ENCODE data around the gene FCHSD2. TPM values are rescaled to one million over a fixed set of nuclear protein-coding genes. Genes with fewer than 3 reads are reported as not detected.
A peak's percentile ranks its signal among the peaks of the same experiment; 100 is the strongest.

FCHSD2 gene
- total and polyA plus RNA-seq, 9 of the 15 experiments (the other 6 are each of a cell fraction or from before 2014, with no cell fraction given), result 1.8 to 14.7 (median 6.4) TPM

GRCh38 chr11:72793425-72794367, 348.4 kb downstream of the FCHSD2 start, which contains the start of gene STARD10 (continued):
- peak; percentile 59; the same call in 1 of the 2 replicates for TF ChIP-seq ZBTB40 (IDR thresholded peaks at IDR 0.05)
- no peak for TF ChIP-seq ZBTB40 (CRISPR knock-in tag; IDR thresholded peaks at IDR 0.05)
- TF ChIP-seq FOXK1 (CRISPR knock-in tag; IDR thresholded peaks at IDR 0.05; ENCODE audit: borderline replicate concordance), result peak; percentile 96
- TF ChIP-seq PURB (CRISPR knock-in tag; IDR thresholded peaks at IDR 0.05; ENCODE audit: low read depth), result no peak
- no peak for TF ChIP-seq ZBTB9 (CRISPR knock-in tag; IDR thresholded peaks at IDR 0.05)
- peak; percentile 43 for TF ChIP-seq ASH1L (IDR thresholded peaks at IDR 0.05; ENCODE audit: borderline replicate concordance, low read depth, partially characterized antibody)
- TF ChIP-seq TEAD1 (CRISPR knock-in tag; IDR thresholded peaks at IDR 0.05), result peak; percentile 65 to 95; a peak in 3 of 4 replicates
- peak; percentile 79 for TF ChIP-seq POLR2G (IDR thresholded peaks at IDR 0.05; ENCODE audit: low read depth, low read length)
- peak; percentile 89 to 93 for TF ChIP-seq MNT (conservative IDR thresholded peaks at IDR 0.05)

All from K562 (cell line).